ENCODE measurements around the gene CCDC154. TPM values are rescaled to one million over a fixed set of nuclear protein-coding genes. Genes with fewer than 3 reads are reported as not detected.
A peak's percentile ranks its signal among the peaks of the same experiment; 100 is the strongest.

The CCDC154 gene
- total RNA-seq, 4 donors from 2014 or later = 0.49 to 0.61 (median 0.52) TPM; not detected in 1

- intact Hi-C loops (cut with DNase I; ENCODE audit: low total_unique reads) = no loop called here
- no peak overlapping the region for H3K4me3 ChIP-seq (ENCODE audit: low read depth, poor library complexity, severe bottlenecking)
- 83 to 87% methylated on average over 28 to 39 of the region's 42 CpGs for WGBS, 2 donors
- TF ChIP-seq POLR2A (IDR thresholded peaks at IDR 0.05) = no peak
- TF ChIP-seq, protein P1, sequence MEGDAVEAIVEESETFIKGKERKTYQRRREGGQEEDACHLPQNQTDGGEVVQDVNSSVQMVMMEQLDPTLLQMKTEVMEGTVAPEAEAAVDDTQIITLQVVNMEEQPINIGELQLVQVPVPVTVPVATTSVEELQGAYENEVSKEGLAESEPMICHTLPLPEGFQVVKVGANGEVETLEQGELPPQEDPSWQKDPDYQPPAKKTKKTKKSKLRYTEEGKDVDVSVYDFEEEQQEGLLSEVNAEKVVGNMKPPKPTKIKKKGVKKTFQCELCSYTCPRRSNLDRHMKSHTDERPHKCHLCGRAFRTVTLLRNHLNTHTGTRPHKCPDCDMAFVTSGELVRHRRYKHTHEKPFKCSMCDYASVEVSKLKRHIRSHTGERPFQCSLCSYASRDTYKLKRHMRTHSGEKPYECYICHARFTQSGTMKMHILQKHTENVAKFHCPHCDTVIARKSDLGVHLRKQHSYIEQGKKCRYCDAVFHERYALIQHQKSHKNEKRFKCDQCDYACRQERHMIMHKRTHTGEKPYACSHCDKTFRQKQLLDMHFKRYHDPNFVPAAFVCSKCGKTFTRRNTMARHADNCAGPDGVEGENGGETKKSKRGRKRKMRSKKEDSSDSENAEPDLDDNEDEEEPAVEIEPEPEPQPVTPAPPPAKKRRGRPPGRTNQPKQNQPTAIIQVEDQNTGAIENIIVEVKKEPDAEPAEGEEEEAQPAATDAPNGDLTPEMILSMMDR (IDR thresholded peaks at IDR 0.05) = no peak
- no peak for DNase-seq (ENCODE audit: low spot score in 2 of 2)
Observed at GRCh38 chr16:1426734-1427471, 17.5 kb downstream of the CCDC154 start.

DNA sequence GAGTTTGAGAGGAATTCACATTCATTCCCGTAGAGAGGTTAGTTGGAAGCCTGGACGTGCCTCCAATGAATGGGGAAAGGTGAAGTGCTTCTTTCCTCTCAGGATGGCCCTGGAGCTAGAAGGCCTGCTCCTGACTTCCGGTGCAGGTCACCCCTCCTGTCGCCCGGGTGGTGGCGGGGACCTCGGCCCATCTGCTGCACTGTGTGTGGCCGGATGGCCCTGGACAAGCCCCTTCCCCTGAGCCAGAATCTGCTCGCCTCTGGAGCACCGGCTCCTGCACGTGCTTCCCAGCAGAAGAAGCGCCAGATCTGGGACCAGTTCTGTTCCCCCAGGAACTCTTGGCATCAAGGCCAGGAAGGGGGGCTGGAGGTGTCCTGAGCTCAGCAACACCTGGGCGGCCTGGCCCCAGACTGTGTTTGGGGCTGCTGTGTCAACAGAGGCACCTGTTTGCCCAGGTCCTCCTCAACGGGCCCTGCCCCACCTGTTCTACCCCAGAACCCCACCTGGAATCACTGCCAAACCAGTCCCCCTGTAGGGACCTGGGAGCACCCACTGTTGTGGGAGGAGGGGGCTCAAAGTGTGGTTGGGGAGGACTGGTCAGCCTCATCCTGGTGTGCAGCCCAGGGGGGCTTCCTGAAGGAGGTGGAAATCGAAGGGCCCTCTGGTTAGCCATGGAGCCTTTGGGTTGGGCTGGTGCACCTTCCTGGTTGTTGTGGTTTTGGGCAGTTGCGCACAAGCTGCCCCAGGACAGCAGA lies 18.6 kb downstream of the CCDC154 start:
- TF ChIP-seq, protein P1 (IDR thresholded peaks at IDR 0.05) = no peak
- no peak for TF ChIP-seq POLR2A (IDR thresholded peaks at IDR 0.05)
- WGBS, 2 donors = 82 to 90% methylated on average over 13 to 15 of the region's 16 CpGs
- no peak overlapping the region for H3K4me3 ChIP-seq (ENCODE audit: low read depth, poor library complexity, severe bottlenecking)
- intact Hi-C loops (cut with DNase I; ENCODE audit: low total_unique reads) = no loop called here
- DNase-seq (ENCODE audit: low spot score in 2 of 2) = no peak

GRCh38 chr16:1424028-1424427 lies 20.3 kb downstream of the CCDC154 start:
- 93 to 96% methylated on average over 12 of the region's 12 CpGs for WGBS, 2 donors
- intact Hi-C loops (cut with DNase I; ENCODE audit: low total_unique reads) = no loop called here
- no peak overlapping the region for H3K4me3 ChIP-seq (ENCODE audit: low read depth, poor library complexity, severe bottlenecking)
- no peak for DNase-seq (ENCODE audit: low spot score in 2 of 2)
- no peak for TF ChIP-seq POLR2A (IDR thresholded peaks at IDR 0.05)
- TF ChIP-seq, protein P1 (IDR thresholded peaks at IDR 0.05) = no peak

- 82 to 84% methylated on average over 10 of the region's 10 CpGs for WGBS, 2 donors
Observed at GRCh38 chr16:1422076-1422475, 22.3 kb downstream of the CCDC154 start.

GRCh38 chr16:1420111-1420539 lies 24.2 kb downstream of the CCDC154 start:
- intact Hi-C loops (cut with DNase I; ENCODE audit: low total_unique reads) = no loop called here
- DNase-seq (ENCODE audit: low spot score in 2 of 2) = no peak
- peak overlapping the region; percentile 85 for H3K4me3 ChIP-seq (ENCODE audit: low read depth, poor library complexity, severe bottlenecking)
- 0 to 3% methylated on average over 18 to 21 of the region's 22 CpGs for WGBS, 2 donors
- TF ChIP-seq, protein P1 (IDR thresholded peaks at IDR 0.05) = no peak
- TF ChIP-seq POLR2A (IDR thresholded peaks at IDR 0.05) = no peak

More at GRCh38 chr16:1422076-1422475, 22.3 kb downstream of the CCDC154 start:
- TF ChIP-seq POLR2A (IDR thresholded peaks at IDR 0.05) = no peak
- TF ChIP-seq, protein P1 (IDR thresholded peaks at IDR 0.05) = no peak
- no peak overlapping the region for H3K4me3 ChIP-seq (ENCODE audit: low read depth, poor library complexity, severe bottlenecking)
- DNase-seq (ENCODE audit: low spot score in 2 of 2) = no peak
- intact Hi-C loops (cut with DNase I; ENCODE audit: low total_unique reads) = no loop called here
